Measurements from ENCODE around the gene MILR1.
A peak's percentile ranks its signal among the peaks of the same experiment; 100 is the strongest.

Gene MILR1

DNA sequence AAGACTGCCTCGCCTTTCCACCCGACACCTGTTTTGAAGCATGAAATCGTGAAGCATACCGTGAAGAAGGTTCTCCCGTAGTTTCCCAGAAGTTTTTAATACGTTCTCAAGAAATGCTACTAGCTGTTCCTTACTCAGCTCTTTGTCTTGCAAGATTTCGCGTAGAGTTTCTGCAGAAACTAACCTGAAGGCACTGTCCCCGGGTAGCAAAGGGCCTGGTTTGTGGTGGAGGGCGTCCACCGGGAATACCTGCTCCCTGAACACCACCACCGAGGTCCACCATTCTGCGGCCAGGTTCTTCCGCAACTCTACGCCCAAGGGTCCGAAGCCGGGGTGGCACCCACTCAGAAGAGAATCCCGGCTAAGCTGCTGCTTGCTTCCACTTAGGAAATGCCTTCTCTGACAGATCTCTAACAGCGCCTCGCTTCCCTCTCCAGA lies 47.5 kb downstream of the MILR1 start:
- TF ChIP-seq ZFX (IDR thresholded peaks at IDR 0.05), result no peak
- TF ChIP-seq CTCF (conservative IDR thresholded peaks at IDR 0.05), result no peak
- peak overlapping the region; percentile 84 for H3K27ac ChIP-seq

GRCh38 chr17:64496786-64497564 lies 48.1 kb downstream of the MILR1 start, which contains the start of gene POLG2:
POLG2 (minus strand) TSS chr17:64497054; CDS start chr17:64496968, 86 bp downstream.
- TF ChIP-seq CTCF (conservative IDR thresholded peaks at IDR 0.05), result peak; percentile 71
- peak; percentile 30; the same call in 1 of the 2 replicates for TF ChIP-seq ZFX (IDR thresholded peaks at IDR 0.05)
- peak within 1 kb of the TSS; percentile 84 for H3K27ac ChIP-seq

DNA sequence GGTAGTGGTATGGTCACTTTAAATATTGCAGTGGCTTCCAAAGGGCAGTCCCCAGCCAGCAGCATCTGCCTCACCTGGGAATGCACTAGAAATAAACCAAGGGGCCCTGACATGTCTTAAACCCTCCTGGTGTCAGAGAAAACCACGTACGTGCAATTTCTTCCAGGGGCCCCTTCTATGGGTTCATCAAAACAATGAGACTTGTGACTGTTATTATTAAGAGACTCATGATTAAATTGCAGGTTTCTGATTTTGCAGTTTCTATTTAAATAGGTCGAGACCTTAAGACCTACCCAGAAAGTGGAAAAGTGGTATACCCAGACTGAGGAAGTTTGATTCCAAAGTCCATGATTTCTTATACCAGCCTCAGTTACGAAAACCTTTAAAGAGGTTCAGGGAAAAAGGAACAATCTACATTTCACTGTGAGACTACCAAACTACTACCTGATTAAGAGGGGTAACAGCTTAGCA lies 48.7 kb downstream of the MILR1 start:
- peak overlapping the region; percentile 84 for H3K27ac ChIP-seq

GRCh38 chr17:64498308-64499203 lies 49.6 kb downstream of the MILR1 start:
- TF ChIP-seq CTCF (conservative IDR thresholded peaks at IDR 0.05), result no peak
- TF ChIP-seq ZFX (IDR thresholded peaks at IDR 0.05), result no peak
- H3K27ac ChIP-seq, result no peak overlapping the region

More for the DNA sequence above, 48.7 kb downstream of the MILR1 start:
- TF ChIP-seq ZFX (IDR thresholded peaks at IDR 0.05) (no peak), CTCF (conservative IDR thresholded peaks at IDR 0.05) (peak; percentile 47)

DNA sequence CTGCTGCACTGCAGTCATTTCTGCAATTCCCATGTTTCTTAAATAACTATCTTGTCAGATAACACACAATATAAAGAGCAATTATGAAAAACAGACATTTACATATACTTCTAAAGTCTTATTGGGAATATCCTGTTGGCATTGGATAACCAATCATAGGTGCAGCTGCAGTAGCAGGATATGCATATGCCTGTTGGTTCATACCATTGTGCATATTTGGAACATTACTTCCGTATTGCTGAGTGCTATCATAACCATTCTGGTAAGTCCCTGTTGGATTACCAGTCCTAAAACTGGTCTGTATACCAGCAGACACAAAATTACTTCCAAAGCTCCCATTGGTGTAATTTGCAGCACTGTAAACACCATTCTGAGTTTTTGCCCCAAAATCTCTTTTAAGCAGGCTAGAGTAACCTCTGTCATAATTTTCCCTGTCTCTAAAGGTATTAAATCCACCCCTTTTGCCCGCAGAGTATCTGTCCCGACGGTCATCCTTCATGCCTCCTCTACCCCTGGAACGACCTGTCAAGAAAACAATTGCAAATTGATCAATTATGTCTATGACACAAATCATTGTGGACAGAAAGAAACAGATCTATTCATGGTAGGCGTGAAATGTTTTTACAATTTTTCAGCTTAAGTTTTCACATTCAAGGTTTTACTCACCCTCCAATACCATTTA lies 51.0 kb downstream of the MILR1 start:
- TF ChIP-seq ZFX (IDR thresholded peaks at IDR 0.05) (no peak), CTCF (conservative IDR thresholded peaks at IDR 0.05) (no peak)
- no peak overlapping the region for H3K27ac ChIP-seq

GRCh38 chr17:64500487-64500859 lies 51.6 kb downstream of the MILR1 start:
- no peak for TF ChIP-seq CTCF (conservative IDR thresholded peaks at IDR 0.05)
- no peak for TF ChIP-seq ZFX (IDR thresholded peaks at IDR 0.05)
- H3K27ac ChIP-seq, result no peak overlapping the region
